ENCODE measurements around the gene PCDHGB2.
"Not testable (repeated sequence)": the region's sequence is repeated elsewhere in the genome, so short reads cannot be mapped to it uniquely, and the experiment has no call there.

Gene PCDHGB2

GRCh38 chr5:141387557-141388311 lies 27.9 kb downstream of the PCDHGB2 start, which contains the start of gene PCDHGB4:
PCDHGB4 (plus strand) TSS chr5:141387698; CDS start chr5:141387885, 187 bp downstream.
- peak; percentile 52 for TF ChIP-seq RAD21 (IDR thresholded peaks at IDR 0.05; ENCODE audit: low read depth)

GRCh38 chr5:141388661-141389060 lies 28.9 kb downstream of the PCDHGB2 start:
- no peak for TF ChIP-seq TCF12 (IDR thresholded peaks at IDR 0.05; ENCODE audit: low read depth)
- peak; percentile 76 for TF ChIP-seq CEBPB (IDR thresholded peaks at IDR 0.05)

- TF ChIP-seq ZBTB7A (IDR thresholded peaks at IDR 0.05; ENCODE audit: low read depth), result no peak
- TF ChIP-seq USF1 (IDR thresholded peaks at IDR 0.05), result no peak
These were observed 29.6 kb downstream of the PCDHGB2 start for GRCh38 chr5:141389153-141390042.

- TF ChIP-seq CREB1 (IDR thresholded peaks at IDR 0.05; ENCODE audit: low read depth), result no peak
- no peak for TF ChIP-seq USF1 (IDR thresholded peaks at IDR 0.05)
- TF ChIP-seq, protein P1, sequence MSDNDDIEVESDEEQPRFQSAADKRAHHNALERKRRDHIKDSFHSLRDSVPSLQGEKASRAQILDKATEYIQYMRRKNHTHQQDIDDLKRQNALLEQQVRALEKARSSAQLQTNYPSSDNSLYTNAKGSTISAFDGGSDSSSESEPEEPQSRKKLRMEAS (IDR thresholded peaks at IDR 0.05), result 0 out of 2 replicates have a peak, but pooled peaks have one; percentile 24
- TF ChIP-seq EP300 (IDR thresholded peaks at IDR 0.05; ENCODE audit: borderline replicate concordance), result no peak
- peak; percentile 21; the same call in 1 of the 2 replicates for TF ChIP-seq RAD21 (IDR thresholded peaks at IDR 0.05; ENCODE audit: low read depth)
- no peak for TF ChIP-seq TAF1 (IDR thresholded peaks at IDR 0.05; ENCODE audit: low read depth)
- no peak for TF ChIP-seq ZBTB7A (IDR thresholded peaks at IDR 0.05; ENCODE audit: low read depth)
These were observed 32.8 kb downstream of the PCDHGB2 start, which contains the start of gene PCDHGA8 for GRCh38 chr5:141392429-141393198. PCDHGA8 (plus strand) TSS chr5:141392633; CDS start chr5:141392814, 181 bp downstream.

DNA sequence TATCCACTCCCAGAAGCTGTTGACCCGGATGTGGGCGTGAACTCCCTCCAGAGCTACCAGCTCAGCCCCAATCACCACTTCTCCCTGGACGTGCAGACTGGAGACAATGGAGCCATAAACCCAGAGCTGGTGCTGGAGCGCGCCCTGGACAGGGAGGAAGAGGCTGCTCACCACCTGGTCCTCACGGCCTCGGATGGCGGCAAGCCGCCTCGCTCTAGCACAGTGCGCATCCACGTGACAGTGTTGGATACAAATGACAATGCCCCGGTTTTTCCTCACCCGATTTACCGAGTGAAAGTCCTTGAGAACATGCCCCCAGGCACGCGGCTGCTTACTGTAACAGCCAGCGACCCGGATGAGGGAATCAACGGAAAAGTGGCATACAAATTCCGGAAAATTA lies 33.5 kb downstream of the PCDHGB2 start:
- TF ChIP-seq TAF1 (IDR thresholded peaks at IDR 0.05; ENCODE audit: low read depth), result no peak
- no peak for TF ChIP-seq TEAD4 (IDR thresholded peaks at IDR 0.05)
- TF ChIP-seq EP300 (IDR thresholded peaks at IDR 0.05; ENCODE audit: borderline replicate concordance), result no peak
- TF ChIP-seq TCF12 (IDR thresholded peaks at IDR 0.05; ENCODE audit: low read depth), result no peak
- no peak for TF ChIP-seq NFIC (IDR thresholded peaks at IDR 0.05)
- TF ChIP-seq, protein P1 (IDR thresholded peaks at IDR 0.05), result no peak
- TF ChIP-seq YY1 (IDR thresholded peaks at IDR 0.05; ENCODE audit: low read depth), result no peak
- TF ChIP-seq FOXM1 (IDR thresholded peaks at IDR 0.05; ENCODE audit: borderline replicate concordance, low read depth), result no peak
- TF ChIP-seq EGR1 (IDR thresholded peaks at IDR 0.05), result no peak
- TF ChIP-seq CEBPB (IDR thresholded peaks at IDR 0.05), result no peak
- no peak for TF ChIP-seq CREB1 (IDR thresholded peaks at IDR 0.05; ENCODE audit: low read depth)
- TF ChIP-seq USF1 (IDR thresholded peaks at IDR 0.05), result no peak
- TF ChIP-seq RAD21 (IDR thresholded peaks at IDR 0.05; ENCODE audit: low read depth), result no peak

DNA sequence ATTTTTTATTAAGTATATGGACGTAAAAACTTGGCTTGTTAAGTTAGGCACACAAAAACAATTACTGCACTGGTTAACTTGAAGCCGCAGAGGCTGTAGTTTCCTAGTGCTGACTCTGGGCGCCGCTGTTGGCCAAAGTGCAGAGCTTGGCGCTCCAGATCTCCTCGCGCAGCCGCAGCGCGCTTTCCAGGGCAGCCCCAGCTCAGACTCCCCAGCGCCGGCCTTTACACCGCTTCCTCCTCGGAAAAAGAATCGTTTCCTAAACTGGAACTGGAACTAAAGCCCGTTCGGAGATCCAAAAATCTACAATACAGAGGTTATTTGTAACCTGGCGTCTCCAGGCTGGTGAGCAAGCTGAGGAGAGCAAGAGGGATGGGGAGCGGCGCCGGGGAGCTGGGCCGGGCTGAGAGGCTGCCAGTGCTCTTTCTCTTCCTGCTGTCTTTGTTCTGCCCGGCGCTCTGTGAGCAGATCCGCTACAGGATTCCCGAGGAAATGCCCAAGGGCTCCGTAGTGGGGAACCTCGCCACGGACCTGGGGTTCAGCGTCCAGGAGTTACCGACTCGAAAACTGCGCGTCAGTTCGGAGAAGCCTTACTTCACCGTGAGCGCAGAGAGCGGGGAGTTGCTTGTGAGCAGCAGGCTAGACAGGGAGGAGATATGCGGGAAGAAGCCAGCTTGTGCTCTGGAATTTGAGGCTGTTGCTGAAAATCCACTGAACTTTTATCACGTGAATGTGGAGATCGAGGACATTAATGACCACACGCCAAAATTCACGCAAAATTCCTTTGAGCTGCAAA lies 38.2 kb downstream of the PCDHGB2 start, which contains the start of gene PCDHGB5:
PCDHGB5 (plus strand) TSS at position 192 of the 796 bp plus-strand sequence; CDS start at position 373, 181 bp downstream.
- not testable (repeated sequence) for TF ChIP-seq NFIC (IDR thresholded peaks at IDR 0.05); ZBTB7A (IDR thresholded peaks at IDR 0.05; ENCODE audit: low read depth); EP300 (IDR thresholded peaks at IDR 0.05; ENCODE audit: borderline replicate concordance)

- TF ChIP-seq TCF12 (IDR thresholded peaks at IDR 0.05; ENCODE audit: low read depth) (no peak), RAD21 (IDR thresholded peaks at IDR 0.05; ENCODE audit: low read depth) (no peak), ZBTB7A (IDR thresholded peaks at IDR 0.05; ENCODE audit: low read depth) (no peak), YY1 (IDR thresholded peaks at IDR 0.05; ENCODE audit: low read depth) (no peak), CEBPB (IDR thresholded peaks at IDR 0.05) (no peak), EP300 (IDR thresholded peaks at IDR 0.05; ENCODE audit: borderline replicate concordance) (no peak), TEAD4 (IDR thresholded peaks at IDR 0.05) (no peak), USF1 (IDR thresholded peaks at IDR 0.05) (no peak), TAF1 (IDR thresholded peaks at IDR 0.05; ENCODE audit: low read depth) (no peak), FOXM1 (IDR thresholded peaks at IDR 0.05; ENCODE audit: borderline replicate concordance, low read depth) (no peak), NFIC (IDR thresholded peaks at IDR 0.05) (no peak), CREB1 (IDR thresholded peaks at IDR 0.05; ENCODE audit: low read depth) (no peak), EGR1 (IDR thresholded peaks at IDR 0.05) (no peak)
- TF ChIP-seq, protein P1 (IDR thresholded peaks at IDR 0.05), result no peak
- TF ChIP-seq, protein P2, sequence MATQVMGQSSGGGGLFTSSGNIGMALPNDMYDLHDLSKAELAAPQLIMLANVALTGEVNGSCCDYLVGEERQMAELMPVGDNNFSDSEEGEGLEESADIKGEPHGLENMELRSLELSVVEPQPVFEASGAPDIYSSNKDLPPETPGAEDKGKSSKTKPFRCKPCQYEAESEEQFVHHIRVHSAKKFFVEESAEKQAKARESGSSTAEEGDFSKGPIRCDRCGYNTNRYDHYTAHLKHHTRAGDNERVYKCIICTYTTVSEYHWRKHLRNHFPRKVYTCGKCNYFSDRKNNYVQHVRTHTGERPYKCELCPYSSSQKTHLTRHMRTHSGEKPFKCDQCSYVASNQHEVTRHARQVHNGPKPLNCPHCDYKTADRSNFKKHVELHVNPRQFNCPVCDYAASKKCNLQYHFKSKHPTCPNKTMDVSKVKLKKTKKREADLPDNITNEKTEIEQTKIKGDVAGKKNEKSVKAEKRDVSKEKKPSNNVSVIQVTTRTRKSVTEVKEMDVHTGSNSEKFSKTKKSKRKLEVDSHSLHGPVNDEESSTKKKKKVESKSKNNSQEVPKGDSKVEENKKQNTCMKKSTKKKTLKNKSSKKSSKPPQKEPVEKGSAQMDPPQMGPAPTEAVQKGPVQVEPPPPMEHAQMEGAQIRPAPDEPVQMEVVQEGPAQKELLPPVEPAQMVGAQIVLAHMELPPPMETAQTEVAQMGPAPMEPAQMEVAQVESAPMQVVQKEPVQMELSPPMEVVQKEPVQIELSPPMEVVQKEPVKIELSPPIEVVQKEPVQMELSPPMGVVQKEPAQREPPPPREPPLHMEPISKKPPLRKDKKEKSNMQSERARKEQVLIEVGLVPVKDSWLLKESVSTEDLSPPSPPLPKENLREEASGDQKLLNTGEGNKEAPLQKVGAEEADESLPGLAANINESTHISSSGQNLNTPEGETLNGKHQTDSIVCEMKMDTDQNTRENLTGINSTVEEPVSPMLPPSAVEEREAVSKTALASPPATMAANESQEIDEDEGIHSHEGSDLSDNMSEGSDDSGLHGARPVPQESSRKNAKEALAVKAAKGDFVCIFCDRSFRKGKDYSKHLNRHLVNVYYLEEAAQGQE (IDR thresholded peaks at IDR 0.05; ENCODE audit: low read depth), result no peak
These were observed 38.8 kb downstream of the PCDHGB2 start for GRCh38 chr5:141398608-141399007.

All from Ishikawa (cell line).